Ishikawa (cell line): ENCODE data around the gene MADD.

Experiments used
- CEBPB ChIP-seq: IDR thresholded peaks from 2 replicates; pipeline ENCODE4 v1.6.1; 2012
- CREB1 ChIP-seq: IDR thresholded peaks from 2 replicates; pipeline ENCODE4 v1.6.1; 2012; ENCODE audit warnings: low read depth
- EP300 ChIP-seq: IDR thresholded peaks from 2 replicates; pipeline ENCODE4 v1.6.1; 2012; ENCODE audit warnings: borderline replicate concordance
- FOXM1 ChIP-seq: IDR thresholded peaks from 2 replicates; pipeline ENCODE4 v1.6.1; 2012; ENCODE audit warnings: low read depth, borderline replicate concordance
- MAX ChIP-seq: IDR thresholded peaks from 2 replicates; pipeline ENCODE4 v1.6.1; 2012
- NFIC ChIP-seq: IDR thresholded peaks from 2 replicates; pipeline ENCODE4 v1.6.1; 2012
- RAD21 ChIP-seq: IDR thresholded peaks from 2 replicates; pipeline ENCODE4 v1.6.1; 2012; ENCODE audit warnings: low read depth
- TAF1 ChIP-seq: IDR thresholded peaks from 2 replicates; pipeline ENCODE4 v1.6.1; 2012; ENCODE audit warnings: low read depth, mild to moderate bottlenecking
- TCF12 ChIP-seq: IDR thresholded peaks from 2 replicates; pipeline ENCODE4 v1.6.1; 2012; ENCODE audit warnings: low read depth
- TEAD4 ChIP-seq: IDR thresholded peaks from 2 replicates; pipeline ENCODE4 v1.6.1; 2012
- USF1 ChIP-seq: IDR thresholded peaks from 2 replicates; pipeline ENCODE4 v1.6.1; 2012
- YY1 ChIP-seq: IDR thresholded peaks from 2 replicates; pipeline ENCODE4 v1.6.1; 2012; ENCODE audit warnings: low read depth
- ZBTB7A ChIP-seq: IDR thresholded peaks from 2 replicates; pipeline ENCODE4 v1.6.1; 2012; ENCODE audit warnings: low read depth
- TF ChIP-seq, protein P1 (sequence below): IDR thresholded peaks from 2 replicates; pipeline ENCODE4 v1.6.1; 2012; ENCODE audit warnings: low read depth, mild to moderate bottlenecking

DNA sequence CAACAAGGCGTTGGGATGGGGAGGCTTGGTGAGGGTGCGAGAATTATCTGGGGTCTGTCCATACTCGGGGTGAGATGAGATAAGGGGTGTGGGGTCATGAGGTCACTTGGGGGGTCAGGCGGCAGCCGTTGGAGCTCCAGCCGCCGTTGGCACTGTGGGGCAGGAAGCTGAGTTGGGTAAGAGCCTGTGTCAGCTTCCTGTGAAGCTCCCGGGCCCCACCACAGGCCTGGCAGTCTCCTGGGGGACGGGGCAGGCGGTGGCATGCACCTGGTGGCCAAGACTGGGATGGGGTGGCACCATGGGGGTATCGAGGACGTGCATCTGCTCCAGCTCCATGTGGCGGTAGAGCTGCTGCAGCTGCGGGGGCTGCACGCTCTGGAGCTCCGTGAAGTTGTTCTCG, 89.7 kb downstream of the MADD start:
- TF ChIP-seq NFIC, result no peak
- TF ChIP-seq EP300, result no peak
- TF ChIP-seq RAD21, result no peak
- TF ChIP-seq TCF12, result no peak
- no peak for TF ChIP-seq YY1
- no peak for TF ChIP-seq FOXM1
- no peak for TF ChIP-seq CREB1
- no peak for TF ChIP-seq TEAD4
- TF ChIP-seq CEBPB, result no peak
- TF ChIP-seq USF1, result no peak
- TF ChIP-seq, protein P1, sequence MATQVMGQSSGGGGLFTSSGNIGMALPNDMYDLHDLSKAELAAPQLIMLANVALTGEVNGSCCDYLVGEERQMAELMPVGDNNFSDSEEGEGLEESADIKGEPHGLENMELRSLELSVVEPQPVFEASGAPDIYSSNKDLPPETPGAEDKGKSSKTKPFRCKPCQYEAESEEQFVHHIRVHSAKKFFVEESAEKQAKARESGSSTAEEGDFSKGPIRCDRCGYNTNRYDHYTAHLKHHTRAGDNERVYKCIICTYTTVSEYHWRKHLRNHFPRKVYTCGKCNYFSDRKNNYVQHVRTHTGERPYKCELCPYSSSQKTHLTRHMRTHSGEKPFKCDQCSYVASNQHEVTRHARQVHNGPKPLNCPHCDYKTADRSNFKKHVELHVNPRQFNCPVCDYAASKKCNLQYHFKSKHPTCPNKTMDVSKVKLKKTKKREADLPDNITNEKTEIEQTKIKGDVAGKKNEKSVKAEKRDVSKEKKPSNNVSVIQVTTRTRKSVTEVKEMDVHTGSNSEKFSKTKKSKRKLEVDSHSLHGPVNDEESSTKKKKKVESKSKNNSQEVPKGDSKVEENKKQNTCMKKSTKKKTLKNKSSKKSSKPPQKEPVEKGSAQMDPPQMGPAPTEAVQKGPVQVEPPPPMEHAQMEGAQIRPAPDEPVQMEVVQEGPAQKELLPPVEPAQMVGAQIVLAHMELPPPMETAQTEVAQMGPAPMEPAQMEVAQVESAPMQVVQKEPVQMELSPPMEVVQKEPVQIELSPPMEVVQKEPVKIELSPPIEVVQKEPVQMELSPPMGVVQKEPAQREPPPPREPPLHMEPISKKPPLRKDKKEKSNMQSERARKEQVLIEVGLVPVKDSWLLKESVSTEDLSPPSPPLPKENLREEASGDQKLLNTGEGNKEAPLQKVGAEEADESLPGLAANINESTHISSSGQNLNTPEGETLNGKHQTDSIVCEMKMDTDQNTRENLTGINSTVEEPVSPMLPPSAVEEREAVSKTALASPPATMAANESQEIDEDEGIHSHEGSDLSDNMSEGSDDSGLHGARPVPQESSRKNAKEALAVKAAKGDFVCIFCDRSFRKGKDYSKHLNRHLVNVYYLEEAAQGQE, result no peak
- no peak for TF ChIP-seq MAX
- no peak for TF ChIP-seq TAF1
- no peak for TF ChIP-seq ZBTB7A
